Nephron (organoid): ENCODE results near the gene PNPLA1.

Source experiments
- H3K27ac Mint-ChIP-seq, 3 experiments: 2 replicates each; pipeline ENCODE4 v1.8.0; 2020; ENCODE audit warnings: mixed read lengths in 3 of 3, mild to moderate bottlenecking in 2 of 3, moderate library complexity in 1 of 3
- H3K27me3 Mint-ChIP-seq: 2 replicates; pipeline ENCODE4 v1.8.0; 2021; ENCODE audit warnings: low read depth, mild to moderate bottlenecking, moderate library complexity, mixed read lengths
- H3K36me3 Mint-ChIP-seq: 2 replicates; pipeline ENCODE4 v1.8.0; 2020; ENCODE audit warnings: low read depth, mixed read lengths
- H3K4me1 Mint-ChIP-seq: 2 replicates; pipeline ENCODE4 v1.8.0; 2020; ENCODE audit warnings: mixed read lengths
- H3K4me3 Mint-ChIP-seq, 3 experiments: 2 replicates each; pipeline ENCODE4 v1.8.0; 2020; ENCODE audit warnings: mild to moderate bottlenecking in 3 of 3, mixed read lengths in 3 of 3, moderate library complexity in 2 of 3
- H3K9me3 Mint-ChIP-seq: 2 replicates; pipeline ENCODE4 v1.8.0; 2020; ENCODE audit warnings: mixed read lengths
- TF ChIP-seq, protein P1 (sequence below), 3 experiments: fragments of 200-600 bp; sonication (generic); IDR thresholded peaks; one replicate each; pipeline ENCODE4 v1.5.0; 2021; ENCODE audit warnings: antibody characterized with exemption in 3 of 3; ENCODE audit not compliant: unreplicated experiment in 3 of 3

Gene PNPLA1

DNA sequence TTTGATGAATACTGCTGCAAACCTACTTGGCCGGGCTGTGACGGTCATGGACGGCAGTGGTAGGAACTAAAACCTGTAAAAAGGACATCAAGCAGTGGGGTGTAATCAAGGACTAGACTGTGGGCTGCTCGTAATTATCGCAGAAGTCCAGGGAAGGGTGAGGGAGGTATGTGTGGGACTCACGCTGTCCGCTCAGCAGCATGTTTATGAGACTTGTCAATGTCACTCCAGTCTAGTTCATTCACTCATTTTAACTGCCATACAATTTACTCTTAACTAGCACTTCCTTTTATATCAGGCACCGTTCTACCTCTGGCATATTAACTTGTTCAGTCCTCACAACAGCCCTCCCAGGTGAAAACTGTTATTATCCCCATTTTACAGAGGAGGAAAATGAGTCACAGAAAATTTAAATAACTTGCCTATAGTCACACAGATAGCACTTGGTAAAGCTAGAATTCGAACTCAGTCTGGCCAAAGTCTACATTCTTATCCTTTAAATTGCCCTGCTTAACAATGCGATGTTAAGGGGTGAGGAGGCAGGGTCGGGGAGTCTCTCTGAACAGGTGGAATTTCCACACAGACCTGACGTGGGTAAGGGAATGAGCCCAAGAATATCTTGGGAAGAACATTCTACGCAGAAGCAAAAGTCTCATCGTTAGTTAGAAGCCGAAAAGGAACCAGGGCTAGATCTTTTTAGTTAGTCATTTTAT, 4.1 kb downstream of the PNPLA1 start:
- Mint-ChIP-seq H3K36me3 (no peaks in the 10 kb centered on the region), H3K4me3 (no peak overlapping the region)
- TF ChIP-seq, protein P1, sequence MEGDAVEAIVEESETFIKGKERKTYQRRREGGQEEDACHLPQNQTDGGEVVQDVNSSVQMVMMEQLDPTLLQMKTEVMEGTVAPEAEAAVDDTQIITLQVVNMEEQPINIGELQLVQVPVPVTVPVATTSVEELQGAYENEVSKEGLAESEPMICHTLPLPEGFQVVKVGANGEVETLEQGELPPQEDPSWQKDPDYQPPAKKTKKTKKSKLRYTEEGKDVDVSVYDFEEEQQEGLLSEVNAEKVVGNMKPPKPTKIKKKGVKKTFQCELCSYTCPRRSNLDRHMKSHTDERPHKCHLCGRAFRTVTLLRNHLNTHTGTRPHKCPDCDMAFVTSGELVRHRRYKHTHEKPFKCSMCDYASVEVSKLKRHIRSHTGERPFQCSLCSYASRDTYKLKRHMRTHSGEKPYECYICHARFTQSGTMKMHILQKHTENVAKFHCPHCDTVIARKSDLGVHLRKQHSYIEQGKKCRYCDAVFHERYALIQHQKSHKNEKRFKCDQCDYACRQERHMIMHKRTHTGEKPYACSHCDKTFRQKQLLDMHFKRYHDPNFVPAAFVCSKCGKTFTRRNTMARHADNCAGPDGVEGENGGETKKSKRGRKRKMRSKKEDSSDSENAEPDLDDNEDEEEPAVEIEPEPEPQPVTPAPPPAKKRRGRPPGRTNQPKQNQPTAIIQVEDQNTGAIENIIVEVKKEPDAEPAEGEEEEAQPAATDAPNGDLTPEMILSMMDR (IDR thresholded peaks at IDR 0.05; ENCODE audit: unreplicated experiment in 3 of 3) = no peak

DNA sequence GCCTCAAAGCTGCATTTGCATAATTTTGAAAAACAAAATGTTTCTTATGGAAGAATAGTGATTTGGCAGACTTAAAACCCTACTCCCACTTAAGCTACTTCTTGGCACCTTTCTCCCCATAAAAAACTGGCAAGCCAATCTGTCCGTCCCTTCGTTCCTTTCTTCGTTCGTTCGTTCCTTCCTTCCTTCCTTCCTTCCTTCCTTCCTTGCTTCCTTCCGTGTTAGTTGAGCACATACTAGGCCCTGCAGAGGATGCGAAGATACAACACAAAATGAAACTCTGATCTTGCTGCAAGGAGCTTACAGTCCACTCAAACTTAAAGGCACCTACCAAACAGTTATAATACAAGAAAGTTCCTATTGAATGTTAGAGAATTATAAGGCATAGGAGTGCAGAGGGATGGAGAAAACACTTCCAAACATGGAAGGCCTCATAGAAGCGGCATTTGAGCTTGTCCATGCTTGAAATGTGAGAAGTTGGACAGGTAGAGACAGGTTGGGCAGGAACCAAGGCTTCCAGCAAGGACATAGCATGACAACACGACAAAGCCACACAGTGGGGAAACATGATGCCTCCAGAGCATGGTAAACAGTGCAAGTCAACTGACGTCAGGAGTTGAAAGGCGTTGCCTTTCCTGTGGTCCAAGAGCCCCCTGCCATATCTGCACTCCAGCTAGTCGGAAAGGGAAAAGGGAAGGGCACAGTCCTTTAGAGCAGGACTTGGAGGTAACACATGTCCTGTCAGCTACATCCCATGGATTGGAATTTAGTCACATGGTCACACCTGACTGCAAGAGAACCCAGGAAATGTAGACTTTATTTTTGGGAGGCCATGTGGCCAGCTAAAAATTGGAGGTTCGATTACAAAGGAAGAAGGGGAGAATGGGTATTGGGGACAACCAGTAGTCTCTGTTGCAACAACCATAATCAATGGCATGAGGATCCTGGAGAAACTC, 7.0 kb downstream of the PNPLA1 start:
- Mint-ChIP-seq H3K4me1 (peaks cover 5% of the 10 kb centered on the region), H3K27ac (no peak overlapping the region), H3K9me3 (no peaks in the 10 kb centered on the region), H3K36me3 (no peaks in the 10 kb centered on the region), H3K4me3 (no peak overlapping the region), H3K27me3 (peaks cover 21% of the 10 kb centered on the region)
- TF ChIP-seq, protein P1 (IDR thresholded peaks at IDR 0.05; ENCODE audit: unreplicated experiment in 3 of 3) = no peak

More for the DNA sequence above, 4.1 kb downstream of the PNPLA1 start:
- Mint-ChIP-seq H3K27ac (no peak overlapping the region), H3K9me3 (no peaks in the 10 kb centered on the region), H3K27me3 (peaks cover 21% of the 10 kb centered on the region), H3K4me1 (peaks cover 10% of the 10 kb centered on the region)

DNA sequence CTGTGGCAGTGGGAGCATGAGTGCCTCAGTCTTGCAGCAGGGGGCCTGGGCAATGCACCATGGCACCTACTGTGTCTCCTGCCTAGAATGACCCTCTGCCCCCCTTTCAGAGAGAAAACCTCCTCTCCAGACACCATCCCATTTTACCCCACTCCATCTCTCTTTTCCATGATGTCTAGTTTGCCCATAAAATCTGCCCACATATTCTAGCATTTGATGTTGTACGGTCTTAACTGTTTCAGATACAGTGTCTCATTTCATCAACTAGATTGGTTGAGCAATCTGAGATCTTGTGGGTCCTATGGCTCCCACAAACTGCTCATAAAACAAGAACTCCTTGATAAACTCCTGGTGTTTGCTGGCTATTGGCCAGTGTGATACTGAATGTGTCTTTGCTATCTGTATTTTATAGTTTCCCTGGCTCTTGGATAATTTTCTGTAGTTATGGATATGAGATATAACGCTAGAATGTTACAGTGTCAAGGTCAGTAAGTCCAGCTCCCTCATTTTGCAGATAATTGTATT, 8.1 kb downstream of the PNPLA1 start:
- Mint-ChIP-seq H3K4me3 (no peak overlapping the region), H3K4me1 (peaks cover 5% of the 10 kb centered on the region), H3K27ac (no peak overlapping the region), H3K27me3 (peaks cover 31% of the 10 kb centered on the region), H3K9me3 (no peaks in the 10 kb centered on the region), H3K36me3 (no peaks in the 10 kb centered on the region)
- TF ChIP-seq, protein P1 (IDR thresholded peaks at IDR 0.05; ENCODE audit: unreplicated experiment in 3 of 3) = no peak

DNA sequence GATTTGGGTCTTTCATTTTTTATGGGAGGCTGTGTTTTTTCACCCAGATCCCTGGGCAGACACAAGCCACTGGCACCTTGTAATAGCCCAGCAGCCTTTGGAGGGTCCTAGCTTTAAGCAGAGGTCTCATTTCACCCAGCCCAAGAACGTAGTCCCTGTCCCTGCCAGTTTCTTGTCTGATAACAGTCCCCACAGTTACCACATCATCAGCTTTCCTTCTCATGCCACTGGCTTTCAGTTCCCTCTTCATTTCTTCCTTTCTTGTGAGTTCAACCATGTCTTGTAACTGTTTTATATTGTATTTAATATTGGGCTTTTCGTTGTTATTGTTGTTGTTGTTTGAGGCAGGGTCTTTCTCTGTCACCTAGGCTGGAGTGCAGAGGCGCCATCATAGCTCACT, 10.6 kb downstream of the PNPLA1 start:
- Mint-ChIP-seq H3K4me1 (peaks cover 5% of the 10 kb centered on the region), H3K4me3 (no peak overlapping the region), H3K27ac (no peak overlapping the region), H3K36me3 (no peaks in the 10 kb centered on the region), H3K9me3 (no peaks in the 10 kb centered on the region), H3K27me3 (peaks cover 47% of the 10 kb centered on the region)
- TF ChIP-seq, protein P1 (IDR thresholded peaks at IDR 0.05; ENCODE audit: unreplicated experiment in 3 of 3) = no peak

DNA sequence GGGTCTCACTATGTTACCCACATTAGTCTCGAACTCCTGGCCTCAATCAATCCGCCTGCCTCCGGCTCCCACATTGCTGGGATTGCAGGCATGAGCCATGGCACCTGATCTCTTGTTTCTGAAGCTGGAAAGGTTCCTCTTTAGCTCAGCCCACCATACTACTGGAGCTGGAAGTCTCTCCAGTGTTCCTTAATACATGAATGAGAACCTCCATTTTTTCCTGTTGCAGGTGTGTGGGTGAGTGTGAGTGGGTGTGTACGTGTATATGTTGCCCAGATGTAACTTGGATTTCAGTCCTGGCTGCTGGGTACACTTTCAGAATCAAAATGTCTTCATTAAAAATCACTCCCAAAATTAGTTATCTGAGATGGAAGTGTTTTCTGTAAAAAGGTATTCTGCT, 11.1 kb downstream of the PNPLA1 start:
- Mint-ChIP-seq H3K9me3 (no peaks in the 10 kb centered on the region), H3K4me1 (peaks cover 5% of the 10 kb centered on the region), H3K27me3 (peaks cover 53% of the 10 kb centered on the region), H3K4me3 (no peak overlapping the region), H3K27ac (no peak overlapping the region), H3K36me3 (no peaks in the 10 kb centered on the region)
- TF ChIP-seq, protein P1 (IDR thresholded peaks at IDR 0.05; ENCODE audit: unreplicated experiment in 3 of 3) = no peak
